Heart right ventricle (tissue), 16 donors: ENCODE results near the gene TMEM164. TPM values are rescaled to one million over a fixed set of nuclear protein-coding genes. Genes with fewer than 3 reads are reported as not detected.
A peak's percentile ranks its signal among the peaks of the same experiment; 100 is the strongest.

Source experiments
- ATAC-seq, 8 donors: fragments of 200-7000 bp; cut with Tn5 transposase; one replicate each; pipeline ENCODE4 v1.9.1; 2020; ENCODE audit warnings: mild to moderate bottlenecking in 8 of 8, moderate library complexity in 8 of 8, moderate number of reproducible peaks in 1 of 8
- DNase-seq, 2 donors: peaks; one replicate each; pipeline ENCODE4 v3.0.0-alpha.2; 2020
- H3K27ac ChIP-seq, 10 donors: fragments of 200-600 bp; sonication (generic) in 2 of 10; one replicate each; pipeline versions ENCODE4 v1.5.0 to v1.8.0; 2020 to 2022; ENCODE audit warnings: mild to moderate bottlenecking in 3 of 10
- H3K27me3 ChIP-seq, 7 donors: fragments of 200-600 bp; one replicate each; pipeline ENCODE4 v1.8.0; 2021 to 2022; ENCODE audit warnings: mild to moderate bottlenecking in 2 of 7
- H3K36me3 ChIP-seq, 9 donors: fragments of 200-600 bp; sonication (generic) in 1 of 9; one replicate each; pipeline versions ENCODE4 v1.5.0 to v1.8.0; 2020 to 2022; ENCODE audit warnings: mild to moderate bottlenecking in 2 of 9
- H3K4me1 ChIP-seq, 9 donors: fragments of 200-600 bp; sonication (generic) in 1 of 9; one replicate each; pipeline versions ENCODE4 v1.5.0 to v1.8.0; 2020 to 2022; ENCODE audit warnings: mild to moderate bottlenecking in 4 of 9
- H3K4me3 ChIP-seq, 10 donors: fragments of 200-600 bp; sonication (generic) in 2 of 10; one replicate each; pipeline versions ENCODE4 v1.5.0 to v1.8.0; 2020 to 2022; ENCODE audit warnings: mild to moderate bottlenecking in 7 of 10, moderate library complexity in 2 of 10
- H3K9me3 ChIP-seq, 11 donors: fragments of 200-600 bp in 10 of 11; sonication (generic) in 2 of 11; one replicate each; pipeline versions ENCODE4 v1.5.0 to v1.8.0; 2013 to 2022; ENCODE audit warnings: mild to moderate bottlenecking in 2 of 11, control low read depth in 1 of 11, moderate library complexity in 1 of 11
- CTCF ChIP-seq, 9 donors: fragments of 200-600 bp; sonication (generic) in 2 of 9; IDR thresholded peaks; one replicate each; pipeline versions ENCODE4 v1.5.0 to v1.8.0; 2021 to 2022; ENCODE audit warnings: antibody characterized with exemption in 9 of 9, mild to moderate bottlenecking in 5 of 9, moderate library complexity in 1 of 9
- WGBS, 2 donors: extraction: QIAGEN DNeasy Blood & Tissue Kit; methylation state at CpG; one replicate each; pipeline ENCODE4 v1.1.7; 2013; ENCODE audit warnings: inconsistent platforms in 1 of 2; 5-methylcytosine and 5-hydroxymethylcytosine counted together
- intact Hi-C, 10 donors: fragments of 100-400 bp; cut with DNase I; formaldehyde crosslinking; loops; one replicate each; pipeline versions ENCODE4 v1.11.1 to v1.14.2; 2022
- polyA plus RNA-seq, 2 donors: library from polyadenylated mRNA; stranded (reverse); fragments of 200-250 nt; gene quantifications; one replicate each; pipeline ENCODE4 v1.2.3, GENCODE V29; 2013
- total RNA-seq, 10 donors: library from RNA; stranded (reverse); fragmentation: NEBNext Ultra II Directional in 3 of 10; extraction: Animal tissue kit (Norgen Biotek cat#: 25700) in 3 of 10; gene quantifications; one replicate each; pipeline versions ENCODE4 v1.2.1 to v1.2.4, GENCODE V29; 2021 to 2023
- donor health status: Arrhythmogenic right ventricular cardiomyopathy.
- donor health status: ischemic (EF 13 %, LVEDD 7.1; RV severe dilation, severe dysfunction).
- donor health status: healthy with polysubstance abuse.
- donor health status: DM: no; HTN: yes; CAD: no.
- donor health status: DM: no; HTN: no; CAD: no.
- donor health status: ischemic (EF 25% LVEDD 6.9; RV normal size, moderate dysfunction).
- donor health status: ischemic (EF 25% LVEDD 5.7; RV mildly dilated, moderate dysfunction).
- donor health status: healthy.
- donor health status: DM: yes; HTN: yes; CAD: no.
- donor health status: Ischemic cardiomyopathy.
- donor health status: ischemic (EF 35%, LVEDD 5.7; RV mildly dilated, moderate dysfunction).
- donor health status: nonischemic (EF 11% LVEDD 7.7; RV severe dilation, severe dysfunction).
- donor health status: DM: yes; HTN: yes; CAD: no.
- donor health status: PGD.
- donor health status: ischemic (EF 29% LVEDD 5.4; RV normal size, mild dysfunction).
- donor health status: nonischemic (EF 23%, LVEDD 6.1; RV moderate dilation, normal function).

Gene TMEM164
- total and polyA plus RNA-seq, 12 donors = 9.7 to 60.6 (median 48.1) TPM

GRCh38 chrX:110108381-110108821, 105.5 kb downstream of the TMEM164 start:
- Histone ChIP-seq H3K27ac (peak overlapping the region in 1 of 10 donors; percentile 66), H3K27me3 (peaks cover 0 to 7% (median 0%) of the 10 kb centered on the region in 7 donors), H3K36me3 (peaks cover 0 to 15% (median 0%) of the 10 kb centered on the region in 9 donors), H3K9me3 (no peaks in the 10 kb centered on the region), H3K4me1 (peaks cover 0 to 11% (median 0%) of the 10 kb centered on the region in 9 donors), H3K4me3 (no peak overlapping the region)
- ATAC-seq = no peak
- intact Hi-C loops = no loop called here
- WGBS, 2 donors = 82 to 88% methylated on average over 3 of the region's 3 CpGs
- DNase-seq = no peak
- TF ChIP-seq CTCF (IDR thresholded peaks at IDR 0.05) = no peak

- Histone ChIP-seq H3K27me3 (peaks cover 0 to 10% (median 0%) of the 10 kb centered on the region in 7 donors), H3K4me3 (no peak overlapping the region), H3K27ac (no peak overlapping the region), H3K9me3 (no peaks in the 10 kb centered on the region), H3K36me3 (peaks cover 0 to 14% (median 0%) of the 10 kb centered on the region in 9 donors), H3K4me1 (peaks cover 0 to under 1% (median 0%) of the 10 kb centered on the region in 9 donors)
- ATAC-seq (no peak), DNase-seq (no peak)
- 60% methylated on average over 4 of the region's 4 CpGs for WGBS, 2 donors
- no peak for TF ChIP-seq CTCF (IDR thresholded peaks at IDR 0.05)
- intact Hi-C loops = no loop called here
These were observed 111.4 kb downstream of the TMEM164 start for GRCh38 chrX:110114260-110114776.

- intact Hi-C loops = no loop called here
- H3K9me3 ChIP-seq = no peaks in the 10 kb centered on the region
- peaks cover 0 to 6% (median 0%) of the 10 kb centered on the region in 7 donors for H3K27me3 ChIP-seq
- TF ChIP-seq CTCF (IDR thresholded peaks at IDR 0.05) = no peak
- H3K27ac ChIP-seq = no peak overlapping the region
- 94 to 100% methylated on average over 4 of the region's 4 CpGs for WGBS, 2 donors
- H3K4me3 ChIP-seq = no peak overlapping the region
- ATAC-seq = no peak
- no peaks in the 10 kb centered on the region for H3K36me3 ChIP-seq
- DNase-seq = no peak
- H3K4me1 ChIP-seq = no peaks in the 10 kb centered on the region
These were observed 113.4 kb downstream of the TMEM164 start for GRCh38 chrX:110116066-110116980.

GRCh38 chrX:110118530-110118929, 115.6 kb downstream of the TMEM164 start:
- no peaks in the 10 kb centered on the region for H3K36me3 ChIP-seq
- ATAC-seq (no peak), DNase-seq (no peak)
- H3K4me1 ChIP-seq = no peaks in the 10 kb centered on the region
- intact Hi-C loops = no loop called here
- 98 to 99% methylated on average over 4 of the region's 4 CpGs for WGBS, 2 donors
- no peak overlapping the region for H3K4me3 ChIP-seq
- H3K27ac ChIP-seq = no peak overlapping the region
- H3K27me3 ChIP-seq = peaks cover 0 to 6% (median 0%) of the 10 kb centered on the region in 7 donors
- no peak for TF ChIP-seq CTCF (IDR thresholded peaks at IDR 0.05)
- H3K9me3 ChIP-seq = no peaks in the 10 kb centered on the region
